ENCODE results near the gene BTBD1. TPM values are rescaled to one million over a fixed set of nuclear protein-coding genes. Genes with fewer than 3 reads are reported as not detected.

The BTBD1 gene
- total and polyA plus RNA-seq, 8 donors, result 41.4 to 64.5 (median 62.4) TPM

GRCh38 chr15:83110381-83110780 lies 43.3 kb upstream of the BTBD1 start:
- Histone ChIP-seq H3K27ac (peak overlapping the region in 1 of 2 donors; percentile 6), H3K36me3 (peaks cover 0 to 24% of the 10 kb centered on the region in 2 donors), H3K4me1 (peaks cover 5 to 41% of the 10 kb centered on the region in 2 donors), H3K27me3 (peaks cover 0 to 38% of the 10 kb centered on the region in 2 donors), H3K9me3 (no peaks in the 10 kb centered on the region), H3K4me3 (no peak overlapping the region)
- no peak for TF ChIP-seq CTCF (IDR thresholded peaks at IDR 0.05)
- DNase-seq, result no peak
- intact Hi-C loops (cut with DNase I), result no loop called here
- ATAC-seq, result no peak

DNA sequence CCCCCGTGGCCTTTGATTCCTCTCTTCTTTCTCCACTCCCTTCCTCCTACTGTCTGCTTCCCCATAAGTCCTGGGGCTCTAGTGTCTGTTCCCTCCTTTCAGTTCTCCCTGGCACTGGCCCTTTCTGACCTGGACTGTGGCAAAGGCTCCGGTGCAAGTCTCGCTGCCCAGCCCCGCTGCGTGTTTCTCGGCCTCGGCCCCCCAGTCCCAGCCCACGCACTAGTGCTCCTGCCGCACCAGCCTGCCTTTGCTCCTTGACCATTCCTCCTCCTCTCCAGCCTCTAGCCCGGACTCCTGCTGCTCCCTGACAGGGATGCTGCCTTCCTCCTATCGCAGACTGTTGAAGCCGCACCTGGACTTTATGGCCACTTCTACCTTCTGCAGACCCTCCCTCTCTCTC lies 42.5 kb upstream of the BTBD1 start:
- H3K27ac ChIP-seq, result peak overlapping the region; percentile 80 to 94
- H3K36me3 ChIP-seq, result peaks cover 0 to 17% of the 10 kb centered on the region in 2 donors
- peak overlapping the region in 1 of 2 donors; percentile 73 for H3K4me3 ChIP-seq
- no peak for DNase-seq
- H3K27me3 ChIP-seq, result peaks cover 0 to 38% of the 10 kb centered on the region in 2 donors
- intact Hi-C loops (cut with DNase I), result no loop called here
- H3K9me3 ChIP-seq, result no peaks in the 10 kb centered on the region
- ATAC-seq, result peak; percentile 18
- no peak for TF ChIP-seq CTCF (IDR thresholded peaks at IDR 0.05)
- peaks cover 5 to 41% of the 10 kb centered on the region in 2 donors for H3K4me1 ChIP-seq

DNA sequence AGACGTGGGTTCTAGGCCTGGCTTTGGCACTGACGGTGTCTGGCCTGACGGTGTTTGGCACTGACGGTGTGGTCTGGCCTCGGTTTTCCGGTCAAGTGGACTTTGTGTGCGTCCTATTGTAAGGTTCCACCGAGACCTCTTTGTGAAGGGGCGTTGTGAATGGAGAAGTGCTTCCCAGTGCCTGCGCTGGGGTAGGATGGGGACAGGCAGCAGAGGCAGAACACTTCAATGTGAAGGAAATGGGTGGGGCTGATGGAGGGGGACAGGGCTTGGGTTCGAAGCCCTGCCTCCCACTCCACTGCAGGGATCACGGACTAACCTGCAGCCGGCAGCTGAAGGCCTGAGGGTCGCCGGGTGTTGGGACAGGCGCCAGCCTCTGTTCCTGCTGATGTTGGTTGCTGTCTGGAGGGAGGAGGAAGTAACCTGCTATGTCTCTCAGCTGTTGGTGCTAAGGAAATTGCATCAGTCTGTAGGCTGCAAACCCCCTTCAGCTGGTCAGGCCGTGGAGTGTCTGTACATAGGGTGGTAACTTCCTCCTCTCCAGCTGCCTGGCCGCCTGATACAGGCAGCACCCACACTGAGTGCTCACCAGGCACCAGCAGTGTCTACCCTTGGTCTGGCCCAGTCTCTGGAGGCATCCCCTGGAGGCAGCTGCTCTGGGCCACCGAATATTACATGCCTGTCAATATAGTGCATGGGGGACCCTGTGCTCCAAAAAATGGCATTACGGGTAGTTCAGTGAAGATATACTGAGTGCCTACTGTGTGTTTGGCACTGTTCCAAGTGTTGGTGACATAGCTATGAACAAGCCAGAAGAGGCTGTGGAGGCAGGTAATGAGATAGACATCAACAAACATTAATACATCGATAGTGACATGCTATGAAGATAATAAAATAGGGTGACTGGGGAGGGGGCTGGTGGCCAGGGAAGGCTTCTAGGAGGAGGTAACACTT lies 41.5 kb upstream of the BTBD1 start:
- Histone ChIP-seq H3K36me3 (peaks cover 0 to 8% of the 10 kb centered on the region in 2 donors), H3K27ac (peak overlapping the region; percentile 80 to 94), H3K4me1 (peaks cover 5 to 41% of the 10 kb centered on the region in 2 donors), H3K9me3 (no peaks in the 10 kb centered on the region), H3K27me3 (peaks cover 0 to 38% of the 10 kb centered on the region in 2 donors), H3K4me3 (peak overlapping the region; percentile 46 to 73)
- no peak for TF ChIP-seq CTCF (IDR thresholded peaks at IDR 0.05)
- intact Hi-C loops (cut with DNase I), result no loop called here
- DNase-seq (peak in 2 of 4 donors; percentile 85 to 90), ATAC-seq (peak; percentile 86)

DNA sequence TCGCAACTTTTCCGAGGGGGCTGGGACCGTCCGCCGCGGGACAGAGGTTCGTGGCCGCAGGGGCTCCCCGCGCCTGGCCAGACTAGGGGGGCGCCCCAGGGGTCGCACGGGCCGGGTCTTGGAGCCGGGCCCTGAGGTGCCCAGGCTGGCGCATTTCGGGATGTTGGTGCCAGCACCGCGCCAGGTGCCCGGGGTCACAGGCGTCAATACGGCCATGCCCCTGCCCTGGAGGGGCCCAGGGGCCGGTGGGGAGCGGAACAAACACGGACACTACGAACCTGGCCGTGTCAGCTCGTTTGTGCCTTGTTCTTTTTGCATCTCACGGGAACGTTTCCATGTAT lies 40.8 kb upstream of the BTBD1 start:
- Histone ChIP-seq H3K4me3 (peak overlapping the region; percentile 46 to 73), H3K4me1 (peaks cover 5 to 41% of the 10 kb centered on the region in 2 donors), H3K27ac (peak overlapping the region; percentile 80 to 94), H3K27me3 (peaks cover 0 to 38% of the 10 kb centered on the region in 2 donors), H3K9me3 (no peaks in the 10 kb centered on the region), H3K36me3 (peaks cover 0 to under 1% of the 10 kb centered on the region in 2 donors)
- no peak for TF ChIP-seq CTCF (IDR thresholded peaks at IDR 0.05)
- DNase-seq (peak in 1 of 4 donors; percentile 86), ATAC-seq (peak; percentile 7)
- intact Hi-C loops (cut with DNase I), result no loop called here

All from left lung (tissue), 10 donors.